ENCODE data around the gene KRT35.
A peak's percentile ranks its signal among the peaks of the same experiment; 100 is the strongest.

GRCh38 chr17:41498276-41498675, 17.3 kb upstream of the KRT35 start:
- TF ChIP-seq POLR2AphosphoS5 (IDR thresholded peaks at IDR 0.05; ENCODE audit: insufficient read depth in 1 of 2, low read depth in 1 of 2) (peak in 1 of 2 donors; percentile 48), CTCF (IDR thresholded peaks at IDR 0.05) (no peak), POLR2A (IDR thresholded peaks at IDR 0.05) (no peak)
